ENCODE measurements around the gene C16orf96.

C16orf96 gene

GRCh38 chr16:4556112-4556511 lies at the start of gene C16orf96:
TSS of gene C16orf96 (plus strand) at chr16:4556340. CDS start at chr16:4556490, 150 bp downstream.
- no peak for DNase-seq

GRCh38 chr16:4506450-4506849 lies 49.7 kb upstream of the C16orf96 start:
- peak; percentile 55 for DNase-seq

GRCh38 chr16:4507588-4508345 lies 48.4 kb upstream of the C16orf96 start:
- DNase-seq: no peak

GRCh38 chr16:4508806-4509205 lies 47.3 kb upstream of the C16orf96 start:
- DNase-seq: no peak

GRCh38 chr16:4509420-4509819 lies 46.7 kb upstream of the C16orf96 start:
- no peak for DNase-seq

- DNase-seq: no peak
Measured at GRCh38 chr16:4510131-4510530, 46.0 kb upstream of the C16orf96 start.

- DNase-seq: no peak
Measured at GRCh38 chr16:4510747-4511426, 45.3 kb upstream of the C16orf96 start.

GRCh38 chr16:4511441-4512082 lies 44.6 kb upstream of the C16orf96 start:
- DNase-seq: peak; percentile 68

- DNase-seq: no peak
Measured at GRCh38 chr16:4512473-4512872, 43.7 kb upstream of the C16orf96 start.

GRCh38 chr16:4513086-4513860 lies 42.9 kb upstream of the C16orf96 start:
- DNase-seq: no peak

- DNase-seq: no peak
Measured at GRCh38 chr16:4513881-4514280, 42.3 kb upstream of the C16orf96 start.

GRCh38 chr16:4514606-4515005 lies 41.5 kb upstream of the C16orf96 start:
- no peak for DNase-seq

GRCh38 chr16:4515611-4516233 lies 40.4 kb upstream of the C16orf96 start:
- no peak for DNase-seq

- peak; percentile 65 for DNase-seq
Measured at GRCh38 chr16:4517812-4518680, 38.1 kb upstream of the C16orf96 start.

GRCh38 chr16:4519274-4520058 lies 36.7 kb upstream of the C16orf96 start:
- no peak for DNase-seq

GRCh38 chr16:4520913-4521312 lies 35.2 kb upstream of the C16orf96 start:
- DNase-seq: no peak

GRCh38 chr16:4522051-4522581 lies 34.0 kb upstream of the C16orf96 start:
- DNase-seq: peak; percentile 66

- DNase-seq: peak; percentile 28
Measured at GRCh38 chr16:4523686-4524085, 32.5 kb upstream of the C16orf96 start.

- DNase-seq: no peak
Measured at GRCh38 chr16:4524571-4524970, 31.6 kb upstream of the C16orf96 start.

- no peak for DNase-seq
Measured at GRCh38 chr16:4525069-4525468, 31.1 kb upstream of the C16orf96 start.
